Muscle layer of colon (tissue), 2 donors: Measurements from ENCODE around the gene ARMC7.
A peak's percentile ranks its signal among the peaks of the same experiment; 100 is the strongest.
"Not testable (repeated sequence)": the region's sequence is repeated elsewhere in the genome, so short reads cannot be mapped to it uniquely, and the experiment has no call there.

ENCODE experiments used
- H3K27ac ChIP-seq: one replicate; pipeline ENCODE4 v1.7.0; 2013; ENCODE audit warnings: low read depth, mild to moderate bottlenecking, low read length, moderate library complexity
- H3K27me3 ChIP-seq, 2 donors: one replicate each; pipeline ENCODE4 v1.7.0; 2013; ENCODE audit warnings: low read length in 2 of 2, mild to moderate bottlenecking in 2 of 2; ENCODE audit not compliant: insufficient read depth in 2 of 2, control insufficient read depth in 1 of 2
- H3K36me3 ChIP-seq: one replicate; pipeline ENCODE4 v1.7.0; 2013; ENCODE audit warnings: mild to moderate bottlenecking, low read length; ENCODE audit not compliant: insufficient read depth
- H3K4me1 ChIP-seq: one replicate; pipeline ENCODE4 v1.7.0; 2013; ENCODE audit warnings: mild to moderate bottlenecking, low read length; ENCODE audit not compliant: insufficient read depth
- H3K4me3 ChIP-seq, 2 donors: one replicate each; pipeline ENCODE4 v1.7.0; 2013; ENCODE audit warnings: low read length in 2 of 2, low read depth in 1 of 2, mild to moderate bottlenecking in 1 of 2, moderate library complexity in 1 of 2
- H3K9ac ChIP-seq: one replicate; pipeline ENCODE4 v1.7.0; 2013; ENCODE audit warnings: low read length
- H3K9me3 ChIP-seq: one replicate; pipeline ENCODE4 v1.7.0; 2013; ENCODE audit warnings: mild to moderate bottlenecking, low read length
- donor health status: abdominal sarcoma.
- donor health status: Adenocarcinoma of cecum.

Gene ARMC7

GRCh38 chr17:75135452-75135851 lies 25.7 kb downstream of the ARMC7 start:
- no peak overlapping the region for H3K9ac ChIP-seq
- no peak overlapping the region for H3K4me3 ChIP-seq
- H3K36me3 ChIP-seq = peaks cover 4% of the 10 kb centered on the region
- H3K27me3 ChIP-seq = no peaks in the 10 kb centered on the region
- no peaks in the 10 kb centered on the region for H3K9me3 ChIP-seq
- no peak overlapping the region for H3K27ac ChIP-seq
- H3K4me1 ChIP-seq = peaks cover 5% of the 10 kb centered on the region

DNA sequence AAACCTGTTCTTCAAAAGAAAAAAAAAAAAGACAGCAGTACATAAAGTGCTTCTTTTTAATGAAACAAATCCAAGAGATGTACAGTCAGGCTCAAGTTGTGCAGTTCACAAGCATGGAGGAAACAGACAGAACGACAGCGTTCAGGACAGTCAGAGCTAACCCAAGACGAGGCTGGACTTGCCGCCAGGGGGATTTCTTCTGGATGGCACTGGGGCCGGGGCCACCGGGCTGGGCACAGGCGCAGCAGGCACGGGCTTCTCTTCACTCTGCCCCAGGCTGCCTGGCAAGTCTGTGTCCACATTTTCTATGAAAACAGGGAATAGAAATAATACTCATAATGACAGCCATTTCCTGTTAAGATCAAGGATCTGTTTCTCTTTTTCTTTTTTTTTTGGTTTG lies 26.2 kb downstream of the ARMC7 start:
- H3K27ac ChIP-seq = no peak overlapping the region
- H3K9ac ChIP-seq = no peak overlapping the region
- no peak overlapping the region for H3K4me3 ChIP-seq
- H3K4me1 ChIP-seq = no peaks in the 10 kb centered on the region
- no peaks in the 10 kb centered on the region for H3K9me3 ChIP-seq
- no peaks in the 10 kb centered on the region for H3K27me3 ChIP-seq
- peaks cover 4% of the 10 kb centered on the region for H3K36me3 ChIP-seq

- not testable (repeated sequence) for H3K36me3 ChIP-seq, H3K27ac ChIP-seq, H3K4me3 ChIP-seq, H3K9me3 ChIP-seq, H3K4me1 ChIP-seq, H3K27me3 ChIP-seq, H3K9ac ChIP-seq
Observed at GRCh38 chr17:75137762-75138161, 28.0 kb downstream of the ARMC7 start.

GRCh38 chr17:75138519-75138918 lies 28.8 kb downstream of the ARMC7 start:
- H3K4me1 ChIP-seq = no peaks in the 10 kb centered on the region

DNA sequence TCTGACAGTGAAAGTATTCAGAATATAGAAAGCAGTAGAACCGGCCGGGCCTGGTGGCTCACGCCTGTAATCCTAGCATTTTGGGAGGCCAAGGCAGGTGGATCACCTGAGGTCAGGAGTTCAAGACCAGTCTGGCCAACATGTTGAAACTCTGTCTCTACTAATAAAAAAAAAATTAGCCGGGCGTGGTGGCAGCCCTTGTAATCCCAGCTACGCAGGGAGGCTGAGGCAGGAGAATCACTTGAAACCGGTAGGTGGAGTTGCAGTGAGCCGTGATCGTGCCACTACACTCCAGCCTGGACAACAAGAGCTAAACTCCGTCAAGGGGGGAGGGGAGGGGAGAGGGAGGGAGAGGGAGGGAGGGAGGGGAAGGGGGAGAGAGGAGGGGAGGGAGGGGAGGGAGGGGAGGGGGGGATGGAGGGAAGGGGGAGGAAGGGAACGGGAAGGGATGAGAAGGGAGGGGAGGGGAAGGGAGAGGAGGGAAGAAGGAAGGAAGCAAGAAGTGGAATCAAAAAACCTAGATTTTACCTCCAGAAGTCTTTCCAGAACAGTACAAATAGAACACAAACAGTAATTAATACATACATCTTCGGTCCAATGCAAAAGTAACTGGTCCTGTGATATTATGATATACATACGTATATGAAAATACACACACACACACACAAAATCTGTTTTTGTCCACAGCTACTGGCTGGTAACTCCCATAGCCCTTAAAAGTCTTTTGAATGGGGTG lies 32.6 kb downstream of the ARMC7 start:
- Histone ChIP-seq H3K4me3 (no peak overlapping the region), H3K36me3 (peaks cover 12% of the 10 kb centered on the region), H3K9ac (no peak overlapping the region), H3K27me3 (no peaks in the 10 kb centered on the region), H3K4me1 (no peaks in the 10 kb centered on the region), H3K27ac (no peak overlapping the region), H3K9me3 (no peaks in the 10 kb centered on the region)

More at GRCh38 chr17:75138519-75138918, 28.8 kb downstream of the ARMC7 start:
- Histone ChIP-seq H3K9me3 (no peaks in the 10 kb centered on the region), H3K36me3 (peaks cover 4% of the 10 kb centered on the region), H3K27me3 (no peaks in the 10 kb centered on the region), H3K4me3 (no peak overlapping the region), H3K27ac (no peak overlapping the region), H3K9ac (no peak overlapping the region)

GRCh38 chr17:75144816-75145512 lies 35.2 kb downstream of the ARMC7 start:
- H3K9me3 ChIP-seq = no peaks in the 10 kb centered on the region

GRCh38 chr17:75146592-75146991 lies 36.8 kb downstream of the ARMC7 start:
- H3K4me1 ChIP-seq = no peaks in the 10 kb centered on the region
- H3K9me3 ChIP-seq = no peaks in the 10 kb centered on the region
- H3K4me3 ChIP-seq = no peak overlapping the region
- H3K9ac ChIP-seq = no peak overlapping the region
- H3K27ac ChIP-seq = no peak overlapping the region
- no peaks in the 10 kb centered on the region for H3K27me3 ChIP-seq
- H3K36me3 ChIP-seq = peaks cover 15% of the 10 kb centered on the region

More at GRCh38 chr17:75144816-75145512, 35.2 kb downstream of the ARMC7 start:
- Histone ChIP-seq H3K4me3 (no peak overlapping the region), H3K36me3 (peaks cover 19% of the 10 kb centered on the region), H3K27ac (no peak overlapping the region), H3K27me3 (no peaks in the 10 kb centered on the region), H3K9ac (no peak overlapping the region), H3K4me1 (no peaks in the 10 kb centered on the region)

DNA sequence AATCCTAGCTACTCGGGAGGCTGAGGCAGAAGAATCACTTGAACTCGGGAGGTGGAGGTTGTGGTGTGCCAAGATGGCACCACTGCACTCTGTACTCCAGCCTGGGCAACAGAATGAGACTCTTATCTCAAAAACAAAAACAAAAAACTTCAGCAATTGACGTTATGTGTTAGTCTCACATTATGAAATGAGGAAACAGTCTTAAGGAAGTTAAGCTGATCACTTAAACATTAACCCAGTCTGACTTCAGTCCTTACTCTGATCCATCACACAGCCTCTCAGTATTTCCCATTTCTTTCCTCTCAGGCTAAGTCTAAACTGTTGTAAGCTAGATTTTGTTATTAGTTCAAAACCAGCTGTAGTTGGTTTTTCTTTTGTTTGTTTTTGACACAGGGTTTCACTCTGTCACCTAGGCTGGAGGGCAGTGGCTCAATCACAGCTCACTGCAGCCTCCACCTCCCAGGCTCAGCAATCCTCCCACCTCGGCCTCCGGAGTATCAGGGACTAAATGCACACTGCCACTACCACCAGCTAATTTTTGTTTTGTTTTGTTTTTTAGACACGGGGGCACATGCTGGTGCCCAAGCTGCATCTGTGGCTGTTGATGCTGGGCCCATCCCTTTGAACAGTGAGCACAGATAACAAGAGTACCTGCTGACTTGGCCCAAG lies 38.2 kb downstream of the ARMC7 start:
- Histone ChIP-seq H3K27me3 (no peaks in the 10 kb centered on the region), H3K36me3 (peaks cover 15% of the 10 kb centered on the region), H3K9me3 (no peaks in the 10 kb centered on the region), H3K27ac (no peak overlapping the region), H3K4me3 (no peak overlapping the region), H3K4me1 (peaks cover 6% of the 10 kb centered on the region), H3K9ac (no peak overlapping the region)

GRCh38 chr17:75151930-75152329 lies 42.2 kb downstream of the ARMC7 start:
- Histone ChIP-seq H3K27ac (no peak overlapping the region), H3K27me3 (no peaks in the 10 kb centered on the region), H3K9ac (no peak overlapping the region), H3K36me3 (peaks cover 11% of the 10 kb centered on the region), H3K9me3 (no peaks in the 10 kb centered on the region), H3K4me3 (no peak overlapping the region), H3K4me1 (peaks cover 18% of the 10 kb centered on the region)

- Histone ChIP-seq H3K27ac (no peak overlapping the region), H3K4me3 (no peak overlapping the region), H3K27me3 (no peaks in the 10 kb centered on the region), H3K9ac (no peak overlapping the region), H3K36me3 (peaks cover 6% of the 10 kb centered on the region), H3K9me3 (no peaks in the 10 kb centered on the region), H3K4me1 (peaks cover 18% of the 10 kb centered on the region)
Observed at GRCh38 chr17:75152523-75152921, 42.8 kb downstream of the ARMC7 start.

DNA sequence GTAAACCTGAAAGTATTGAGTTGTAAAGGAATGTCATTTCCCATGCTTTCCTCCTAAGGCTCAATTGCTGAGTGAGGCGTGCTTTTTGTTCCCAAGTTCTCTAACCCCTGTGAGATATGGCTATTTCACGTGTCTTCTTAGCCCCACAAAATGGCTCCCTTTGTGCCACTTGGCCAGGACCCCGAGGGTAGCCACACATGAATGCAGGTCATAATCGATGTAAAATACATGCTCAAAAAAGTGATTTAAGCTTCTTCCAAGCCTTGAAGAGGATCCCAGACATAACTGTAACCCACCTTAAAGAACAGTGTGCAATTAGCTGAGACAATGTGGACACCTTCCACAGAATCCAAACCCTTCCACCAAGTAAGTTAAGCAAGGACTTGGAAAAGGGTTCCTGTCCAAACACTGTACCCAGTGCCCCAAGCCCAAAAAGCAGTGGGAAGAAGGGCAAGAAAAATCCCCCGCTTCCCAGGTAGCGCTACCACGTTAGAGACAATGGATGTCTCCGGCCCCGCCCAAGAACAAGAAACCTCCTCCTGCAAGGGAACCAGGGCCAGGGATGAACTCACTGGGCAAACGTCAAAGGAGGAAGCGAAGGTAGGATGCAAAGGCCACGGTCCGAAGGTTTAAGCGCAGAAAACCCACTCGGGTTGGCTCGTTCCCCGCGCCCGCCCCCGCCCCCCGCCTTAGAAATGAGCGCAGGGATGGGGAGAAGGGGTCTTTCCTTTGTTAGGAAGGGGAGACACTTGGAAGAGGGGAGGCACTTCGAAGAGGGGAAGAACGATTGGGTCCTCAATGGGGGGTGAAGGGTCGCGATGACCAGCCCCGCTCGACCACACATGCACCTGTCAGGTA lies 43.4 kb downstream of the ARMC7 start:
- Histone ChIP-seq H3K9ac (no peak overlapping the region), H3K27me3 (no peaks in the 10 kb centered on the region), H3K9me3 (no peaks in the 10 kb centered on the region), H3K36me3 (peaks cover under 1% of the 10 kb centered on the region), H3K4me3 (peak overlapping the region; percentile 76 to 80), H3K27ac (no peak overlapping the region), H3K4me1 (peaks cover 18% of the 10 kb centered on the region)
